Measurements from ENCODE around the gene GRPEL1.

DNA sequence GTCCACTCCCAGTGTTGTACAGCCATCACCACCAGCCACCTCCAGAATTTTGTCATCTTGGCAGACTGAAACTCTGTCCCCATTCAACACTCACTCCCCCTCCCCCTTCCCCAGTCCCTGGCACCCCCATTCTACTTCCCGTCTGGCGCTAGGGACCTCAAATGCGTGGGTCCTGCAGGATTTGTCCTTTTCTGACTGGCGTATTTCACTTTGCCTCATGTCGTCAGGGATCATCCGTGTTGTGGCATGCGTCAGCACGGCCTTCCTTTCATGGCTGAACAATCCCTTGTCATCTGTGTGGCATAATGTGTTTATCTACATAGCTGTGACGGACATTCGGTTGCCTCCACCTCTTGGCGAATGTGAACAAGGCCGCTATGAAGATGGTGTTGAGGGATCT, 19.2 kb downstream of the GRPEL1 start:
- TF ChIP-seq, protein P1, sequence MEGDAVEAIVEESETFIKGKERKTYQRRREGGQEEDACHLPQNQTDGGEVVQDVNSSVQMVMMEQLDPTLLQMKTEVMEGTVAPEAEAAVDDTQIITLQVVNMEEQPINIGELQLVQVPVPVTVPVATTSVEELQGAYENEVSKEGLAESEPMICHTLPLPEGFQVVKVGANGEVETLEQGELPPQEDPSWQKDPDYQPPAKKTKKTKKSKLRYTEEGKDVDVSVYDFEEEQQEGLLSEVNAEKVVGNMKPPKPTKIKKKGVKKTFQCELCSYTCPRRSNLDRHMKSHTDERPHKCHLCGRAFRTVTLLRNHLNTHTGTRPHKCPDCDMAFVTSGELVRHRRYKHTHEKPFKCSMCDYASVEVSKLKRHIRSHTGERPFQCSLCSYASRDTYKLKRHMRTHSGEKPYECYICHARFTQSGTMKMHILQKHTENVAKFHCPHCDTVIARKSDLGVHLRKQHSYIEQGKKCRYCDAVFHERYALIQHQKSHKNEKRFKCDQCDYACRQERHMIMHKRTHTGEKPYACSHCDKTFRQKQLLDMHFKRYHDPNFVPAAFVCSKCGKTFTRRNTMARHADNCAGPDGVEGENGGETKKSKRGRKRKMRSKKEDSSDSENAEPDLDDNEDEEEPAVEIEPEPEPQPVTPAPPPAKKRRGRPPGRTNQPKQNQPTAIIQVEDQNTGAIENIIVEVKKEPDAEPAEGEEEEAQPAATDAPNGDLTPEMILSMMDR (IDR thresholded peaks at IDR 0.05), result no peak
- TF ChIP-seq POLR2A (IDR thresholded peaks at IDR 0.05), result no peak
